IMR-90 (cell line): ENCODE measurements around the gene OTOA. TPM values are rescaled to one million over a fixed set of nuclear protein-coding genes. Genes with fewer than 3 reads are reported as not detected.

Source experiments
- ATAC-seq: fragments of 200-7000 bp; cut with Tn5 transposase; 2 replicates; pipeline ENCODE4 v1.9.1; 2020; ENCODE audit warnings: low read depth, mild to moderate bottlenecking, moderate library complexity
- BruUV-seq: library from RNA; stranded (reverse); fragments of 400-500 nt; replicated peaks from 2 replicates; lab custom pipeline; 2021; lab: Mats Ljungman, UMichigan
- CTCF ChIA-PET: fragments of 300-600 bp; formaldehyde crosslinking; extraction: SDS; loops from one replicate; lab custom pipeline; 2021; ENCODE audit warnings: antibody characterized with exemption; lab: Yijun Ruan, JAX
- POLR2A ChIA-PET: fragments of 300-600 bp; sonication (Branson Sonifier 250); formaldehyde crosslinking; loops from one replicate; lab custom pipeline; 2022; ENCODE audit warnings: antibody characterized with exemption; ENCODE audit not compliant: unreplicated experiment; lab: Charles Lee
- DNase-seq: peaks from one replicate; pipeline ENCODE4 v3.0.0; 2013
- H2AFZ ChIP-seq: replicated peaks from 2 replicates; pipeline ENCODE3; 2013; ENCODE audit warnings: low read length, mild to moderate bottlenecking; ENCODE audit not compliant: poor library complexity
- H2AK5ac ChIP-seq: 2 replicates; pipeline ENCODE4 v1.6.1; 2013; ENCODE audit warnings: low read depth, low read length, inconsistent platforms
- H2AK9ac ChIP-seq: replicated peaks from 2 replicates; pipeline ENCODE3; 2013; ENCODE audit warnings: mild to moderate bottlenecking, low read depth, low read length, moderate library complexity; ENCODE audit not compliant: poor library complexity
- H2BK120ac ChIP-seq: 2 replicates; pipeline ENCODE4 v1.6.1; 2013; ENCODE audit warnings: low read depth, low read length, inconsistent platforms
- H2BK15ac ChIP-seq: 3 replicates; pipeline ENCODE4 v1.6.1; 2013; ENCODE audit warnings: low read depth, low read length, inconsistent platforms
- H2BK20ac ChIP-seq: 2 replicates; pipeline ENCODE4 v1.6.1; 2013; ENCODE audit warnings: low read depth, mild to moderate bottlenecking, inconsistent platforms, low read length, moderate library complexity
- H2BK5ac ChIP-seq: 2 replicates; pipeline ENCODE4 v1.6.1; 2013; ENCODE audit warnings: mild to moderate bottlenecking, low read depth, low read length, inconsistent platforms; ENCODE audit not compliant: poor library complexity, severe bottlenecking
- H3K14ac ChIP-seq: replicated peaks from 2 replicates; pipeline ENCODE4 v1.6.1; 2013; ENCODE audit warnings: low read depth, low read length, inconsistent platforms
- H3K18ac ChIP-seq: 2 replicates; pipeline ENCODE4 v1.6.1; 2013; ENCODE audit warnings: low read depth, low read length, control low read depth
- H3K23ac ChIP-seq: 2 replicates; pipeline ENCODE4 v1.6.1; 2013; ENCODE audit warnings: low read depth, low read length, inconsistent platforms
- H3K27ac ChIP-seq: 2 replicates; pipeline ENCODE4 v1.5.1; 2013; ENCODE audit warnings: mild to moderate bottlenecking, control low read depth, low read length; ENCODE audit not compliant: insufficient read depth
- H3K27me3 ChIP-seq: 2 replicates; pipeline ENCODE4 v1.6.1; 2013; ENCODE audit warnings: low read length; ENCODE audit not compliant: control insufficient read depth, insufficient read depth
- H3K36me3 ChIP-seq: 2 replicates; pipeline ENCODE4 v1.6.1; 2013; ENCODE audit warnings: low read length, mixed read lengths; ENCODE audit not compliant: control insufficient read depth, insufficient read depth
- H3K4ac ChIP-seq: 2 replicates; pipeline ENCODE4 v1.6.1; 2013; ENCODE audit warnings: low read depth, low read length, inconsistent platforms
- H3K4me1 ChIP-seq: 2 replicates; pipeline ENCODE4 v1.6.1; 2013; ENCODE audit warnings: low read length, mixed read lengths; ENCODE audit not compliant: control insufficient read depth, insufficient read depth
- H3K4me2 ChIP-seq: 2 replicates; pipeline ENCODE4 v1.6.1; 2013; ENCODE audit warnings: low read depth, mild to moderate bottlenecking, control low read depth, low read length, moderate library complexity
- H3K4me3 ChIP-seq: 2 replicates; pipeline ENCODE4 v1.5.1; 2013; ENCODE audit warnings: low read depth, mild to moderate bottlenecking, control low read depth, low read length, moderate library complexity; ENCODE audit not compliant: insufficient read depth
- H3K56ac ChIP-seq: 2 replicates; pipeline ENCODE4 v1.6.1; 2013; ENCODE audit warnings: low read length, inconsistent platforms; ENCODE audit not compliant: insufficient read depth; ENCODE audit errors: extremely low read depth
- H3K79me1 ChIP-seq, 2 experiments: 2 replicates each; pipeline ENCODE4 v1.6.1; 2013; ENCODE audit warnings: low read length in 2 of 2, inconsistent platforms in 1 of 2, low read depth in 1 of 2
- H3K9ac ChIP-seq: 2 replicates; pipeline ENCODE4 v1.6.1; 2013; ENCODE audit warnings: low read depth, low read length, control low read depth
- H3K9me1 ChIP-seq: 2 replicates; pipeline ENCODE4 v1.6.1; 2013; ENCODE audit warnings: low read length, inconsistent platforms; ENCODE audit not compliant: insufficient read depth
- H3K9me3 ChIP-seq: 2 replicates; pipeline ENCODE4 v1.6.1; 2013; ENCODE audit warnings: low read length; ENCODE audit not compliant: control insufficient read depth, insufficient read depth
- H4K20me1 ChIP-seq: 2 replicates; pipeline ENCODE4 v1.6.1; 2013; ENCODE audit warnings: low read length, inconsistent platforms; ENCODE audit not compliant: insufficient read depth
- H4K5ac ChIP-seq: 2 replicates; pipeline ENCODE4 v1.6.1; 2013; ENCODE audit warnings: mild to moderate bottlenecking, low read depth, low read length, control low read depth
- H4K8ac ChIP-seq, 2 experiments: 2 replicates each; pipeline ENCODE4 v1.6.1; 2013; ENCODE audit warnings: low read depth in 2 of 2, low read length in 2 of 2, control low read depth in 1 of 2, inconsistent platforms in 1 of 2
- H4K91ac ChIP-seq: 2 replicates; pipeline ENCODE4 v1.6.1; 2013; ENCODE audit warnings: low read depth, low read length, inconsistent platforms; ENCODE audit not compliant: insufficient read depth
- MAFK ChIP-seq: IDR thresholded peaks from 2 replicates; pipeline ENCODE4 v1.6.1; 2012; ENCODE audit warnings: low read depth, low read length, improper control_type of control experiment
- NFE2L2 ChIP-seq: fragments of 150-350 bp; IDR thresholded peaks from 2 replicates; pipeline ENCODE4 v1.6.1; 2016; ENCODE audit warnings: low read depth, mild to moderate bottlenecking, low read length
- WGBS, 2 experiments: methylation state at CpG; one replicate each; pipeline versions ENCODE4 v1.1.5 to v1.1.7; 2013; ENCODE audit warnings: missing lambda C conversion rate in 2 of 2; ENCODE audit not compliant: insufficient read length in 1 of 2; ENCODE audit errors: extremely low coverage in 2 of 2; 5-methylcytosine and 5-hydroxymethylcytosine counted together
- dilution Hi-C: fragments of 300-500 bp; cut with HindIII; formaldehyde crosslinking; loops from one replicate; pipeline ENCODE4 v1.14.3; 2018; ENCODE audit warnings: low sequenced_read_pairs; ENCODE audit not compliant: unreplicated experiment
- in situ Hi-C: fragments of 300-500 bp; cut with MboI; formaldehyde crosslinking; loops from 3 replicates; pipeline ENCODE4 v1.14.3; 2019; ENCODE audit warnings: low sequenced_read_pairs, inconsistent platforms, mixed read lengths
- intact Hi-C: fragments of 100-400 bp; cut with micrococcal nuclease; formaldehyde crosslinking; loops from 2 replicates; pipeline ENCODE4 v1.10.0; 2022
- polyA plus RNA-seq, 3 experiments: library from polyadenylated mRNA; depleted of rRNA; stranded (reverse); fragments of >200 nt; gene quantifications; 2 replicates each; pipeline ENCODE4 v1.2.3, GENCODE V29; 2012; ENCODE audit warnings: low replicate concordance in 1 of 3
- total RNA-seq: library from RNA; depleted of rRNA; stranded (reverse); fragments of >200 nt; gene quantifications from 2 replicates; pipeline ENCODE4 v1.2.3, GENCODE V29; 2012
- TF ChIP-seq, protein P1 (sequence below): fragments of 150-350 bp; IDR thresholded peaks from 2 replicates; pipeline ENCODE4 v1.6.1; 2016; ENCODE audit warnings: low read depth, mild to moderate bottlenecking, low read length, moderate library complexity, borderline replicate concordance
- TF ChIP-seq, protein P2 (sequence below): conservative IDR thresholded peaks from 2 replicates; pipeline ENCODE4 v1.5.1; 2012; ENCODE audit warnings: mild to moderate bottlenecking, low read depth, low read length, improper control_type of control experiment

The OTOA gene
- total and polyA plus RNA-seq, 2 of the 4 experiments (the other 2 are of a cell fraction) = 0.02 TPM; not detected in 1

DNA sequence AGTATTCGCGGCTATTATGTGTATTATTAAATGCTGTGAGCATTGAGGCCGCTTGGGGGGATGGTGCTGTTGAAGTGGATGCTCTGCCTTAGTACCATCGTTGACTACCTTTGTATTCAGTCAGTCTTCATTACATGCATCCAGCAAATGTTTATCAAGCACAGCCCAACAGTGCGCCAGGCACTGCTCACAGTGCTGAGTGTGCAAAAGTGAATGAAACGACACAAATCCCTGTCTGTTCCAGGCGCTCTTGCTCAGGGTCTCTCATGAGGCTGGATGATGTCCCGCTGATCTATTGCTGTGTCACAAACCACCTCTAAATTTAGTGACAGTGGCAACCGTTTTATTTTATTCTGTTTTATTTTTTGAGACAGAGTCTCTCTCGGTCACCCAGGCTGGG, 53.8 kb downstream of the OTOA start:
- Histone ChIP-seq H2AK5ac (no peak overlapping the region), H4K20me1 (no peaks in the 10 kb centered on the region), H2BK5ac (no peak overlapping the region), H3K9me3 (no peaks in the 10 kb centered on the region), H3K36me3 (no peaks in the 10 kb centered on the region), H3K9me1 (no peaks in the 10 kb centered on the region), H3K18ac (no peak overlapping the region), H2BK20ac (no peak overlapping the region), H3K14ac (no peak overlapping the region), H4K91ac (no peak overlapping the region), H3K4ac (no peak overlapping the region), H4K5ac (no peak overlapping the region), H3K27ac (no peak overlapping the region), H2AK9ac (no peak overlapping the region), H3K4me3 (no peak overlapping the region), H2AFZ (peak overlapping the region; percentile 23), H3K79me1 (no peaks in the 10 kb centered on the region), H3K23ac (no peak overlapping the region), H2BK15ac (no peak overlapping the region), H3K27me3 (peaks cover 1% of the 10 kb centered on the region; the same call in 1 of the 2 replicates), H2BK120ac (no peak overlapping the region), H3K4me1 (no peaks in the 10 kb centered on the region), H3K9ac (no peak overlapping the region), H3K56ac (no peak overlapping the region), H3K4me2 (no peak overlapping the region), H4K8ac (no peak overlapping the region)
- TF ChIP-seq, protein P1, sequence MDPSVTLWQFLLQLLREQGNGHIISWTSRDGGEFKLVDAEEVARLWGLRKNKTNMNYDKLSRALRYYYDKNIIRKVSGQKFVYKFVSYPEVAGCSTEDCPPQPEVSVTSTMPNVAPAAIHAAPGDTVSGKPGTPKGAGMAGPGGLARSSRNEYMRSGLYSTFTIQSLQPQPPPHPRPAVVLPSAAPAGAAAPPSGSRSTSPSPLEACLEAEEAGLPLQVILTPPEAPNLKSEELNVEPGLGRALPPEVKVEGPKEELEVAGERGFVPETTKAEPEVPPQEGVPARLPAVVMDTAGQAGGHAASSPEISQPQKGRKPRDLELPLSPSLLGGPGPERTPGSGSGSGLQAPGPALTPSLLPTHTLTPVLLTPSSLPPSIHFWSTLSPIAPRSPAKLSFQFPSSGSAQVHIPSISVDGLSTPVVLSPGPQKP = no peak
- TF ChIP-seq, protein P2, sequence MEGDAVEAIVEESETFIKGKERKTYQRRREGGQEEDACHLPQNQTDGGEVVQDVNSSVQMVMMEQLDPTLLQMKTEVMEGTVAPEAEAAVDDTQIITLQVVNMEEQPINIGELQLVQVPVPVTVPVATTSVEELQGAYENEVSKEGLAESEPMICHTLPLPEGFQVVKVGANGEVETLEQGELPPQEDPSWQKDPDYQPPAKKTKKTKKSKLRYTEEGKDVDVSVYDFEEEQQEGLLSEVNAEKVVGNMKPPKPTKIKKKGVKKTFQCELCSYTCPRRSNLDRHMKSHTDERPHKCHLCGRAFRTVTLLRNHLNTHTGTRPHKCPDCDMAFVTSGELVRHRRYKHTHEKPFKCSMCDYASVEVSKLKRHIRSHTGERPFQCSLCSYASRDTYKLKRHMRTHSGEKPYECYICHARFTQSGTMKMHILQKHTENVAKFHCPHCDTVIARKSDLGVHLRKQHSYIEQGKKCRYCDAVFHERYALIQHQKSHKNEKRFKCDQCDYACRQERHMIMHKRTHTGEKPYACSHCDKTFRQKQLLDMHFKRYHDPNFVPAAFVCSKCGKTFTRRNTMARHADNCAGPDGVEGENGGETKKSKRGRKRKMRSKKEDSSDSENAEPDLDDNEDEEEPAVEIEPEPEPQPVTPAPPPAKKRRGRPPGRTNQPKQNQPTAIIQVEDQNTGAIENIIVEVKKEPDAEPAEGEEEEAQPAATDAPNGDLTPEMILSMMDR = no peak
- TF ChIP-seq MAFK (peak; percentile 30; the same call in 1 of the 2 replicates), NFE2L2 (no peak)
- no peak for DNase-seq
- in situ Hi-C loops (no loop called here), intact Hi-C loops (no loop called here), dilution Hi-C loops (no loop called here)
- no peak for ATAC-seq
- 44% methylated on average over 3 of the region's 10 CpGs; no CpG with 5 or more reads in 1 of the 2 experiments for WGBS, 2 experiments
- ChIA-PET CTCF (interaction anchor here (1.7 kb wide), 1 partner anchor 9 kb away, joined by 6 read pairs; no protein-coding TSS in a partner anchor), POLR2A (no interaction called here)
- BruUV-seq = no TSS peak
